Liver (tissue), 3 donors: ENCODE data around the gene HOXB4.

Experiments
- EGR1 ChIP-seq, 2 donors: IDR thresholded peaks; 2 replicates each; pipeline ENCODE4 v1.6.1; 2016 to 2018; ENCODE audit warnings: antibody characterized with exemption in 2 of 2, low read depth in 2 of 2
- GABPA ChIP-seq, 2 donors: IDR thresholded peaks in 1 of 2; conservative IDR thresholded peaks in 1 of 2; 2 replicates each; pipeline ENCODE4 v1.6.1; 2016; ENCODE audit warnings: antibody characterized with exemption in 2 of 2, mild to moderate bottlenecking in 1 of 2, moderate library complexity in 1 of 2
- TAF1 ChIP-seq: conservative IDR thresholded peaks from 2 replicates; pipeline ENCODE4 v1.6.1; 2016; ENCODE audit warnings: antibody characterized with exemption, mild to moderate bottlenecking
- YY1 ChIP-seq: IDR thresholded peaks from 2 replicates; pipeline ENCODE4 v1.6.1; 2016; ENCODE audit warnings: antibody characterized with exemption, mild to moderate bottlenecking
- TF ChIP-seq, protein P1 (sequence below): fragments of 150-350 bp; IDR thresholded peaks from 2 replicates; pipeline ENCODE4 v1.5.1; 2017; ENCODE audit warnings: improper control_type of control experiment, low read depth, low read length; ENCODE audit not compliant: missing input control
- TF ChIP-seq, protein P2 (sequence below): IDR thresholded peaks from 2 replicates; pipeline ENCODE4 v1.6.1; 2016; ENCODE audit warnings: antibody characterized with exemption
- donor health status: healthy.
- donor health status: healthy.

DNA sequence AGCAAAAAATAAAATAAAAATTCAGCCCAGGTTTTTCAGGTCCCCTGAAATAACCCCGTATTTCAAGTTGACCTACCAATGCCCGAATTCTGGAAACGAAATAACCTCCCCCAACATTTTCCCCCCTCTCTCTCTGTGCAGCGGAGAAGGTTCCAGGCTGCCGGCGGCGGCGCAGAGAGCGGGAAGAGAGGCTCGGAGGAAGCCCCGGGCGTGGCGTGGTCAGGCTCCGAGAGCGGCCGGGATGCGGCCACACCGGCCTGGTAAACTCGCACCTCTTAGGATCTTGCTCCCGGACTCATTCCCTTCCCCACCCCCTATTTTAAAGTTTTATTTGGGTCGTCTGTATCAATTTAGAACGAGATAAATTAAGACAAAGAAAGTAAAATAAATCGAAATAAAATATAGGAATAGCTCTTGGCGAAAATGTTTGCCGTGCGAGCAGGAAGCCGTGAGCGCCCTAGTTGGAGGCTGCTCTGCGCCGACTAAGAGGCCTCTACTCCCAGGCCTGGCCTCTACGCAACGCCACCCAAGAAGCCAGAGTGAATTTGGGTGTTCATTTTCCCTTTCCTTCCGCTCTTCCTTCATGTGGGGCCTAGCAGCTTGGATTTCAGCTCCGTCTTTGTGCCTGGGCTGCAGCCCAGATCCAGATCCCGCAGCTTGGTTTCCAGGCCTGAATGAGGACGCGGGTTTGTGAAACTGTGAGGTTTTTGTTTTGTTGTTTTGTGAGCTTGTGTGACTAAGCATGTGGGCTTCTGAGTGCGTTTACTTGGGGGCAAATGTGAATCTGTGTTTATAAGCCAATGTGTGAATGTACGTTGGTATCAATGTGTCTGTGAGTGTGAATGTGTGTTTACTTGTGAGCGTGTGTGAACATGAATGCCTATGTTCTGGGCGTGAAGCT is 28.1 kb upstream of the HOXB4 start:
- no peak for TF ChIP-seq YY1
- no peak for TF ChIP-seq GABPA (IDR thresholded peaks at IDR 0.05 in 1 of 2, conservative IDR thresholded peaks at IDR 0.05 in 1 of 2)
- TF ChIP-seq, protein P1, sequence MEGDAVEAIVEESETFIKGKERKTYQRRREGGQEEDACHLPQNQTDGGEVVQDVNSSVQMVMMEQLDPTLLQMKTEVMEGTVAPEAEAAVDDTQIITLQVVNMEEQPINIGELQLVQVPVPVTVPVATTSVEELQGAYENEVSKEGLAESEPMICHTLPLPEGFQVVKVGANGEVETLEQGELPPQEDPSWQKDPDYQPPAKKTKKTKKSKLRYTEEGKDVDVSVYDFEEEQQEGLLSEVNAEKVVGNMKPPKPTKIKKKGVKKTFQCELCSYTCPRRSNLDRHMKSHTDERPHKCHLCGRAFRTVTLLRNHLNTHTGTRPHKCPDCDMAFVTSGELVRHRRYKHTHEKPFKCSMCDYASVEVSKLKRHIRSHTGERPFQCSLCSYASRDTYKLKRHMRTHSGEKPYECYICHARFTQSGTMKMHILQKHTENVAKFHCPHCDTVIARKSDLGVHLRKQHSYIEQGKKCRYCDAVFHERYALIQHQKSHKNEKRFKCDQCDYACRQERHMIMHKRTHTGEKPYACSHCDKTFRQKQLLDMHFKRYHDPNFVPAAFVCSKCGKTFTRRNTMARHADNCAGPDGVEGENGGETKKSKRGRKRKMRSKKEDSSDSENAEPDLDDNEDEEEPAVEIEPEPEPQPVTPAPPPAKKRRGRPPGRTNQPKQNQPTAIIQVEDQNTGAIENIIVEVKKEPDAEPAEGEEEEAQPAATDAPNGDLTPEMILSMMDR, result no peak
- no peak for TF ChIP-seq EGR1 (IDR thresholded peaks at IDR 0.05; ENCODE audit: low read depth in 2 of 2)
- TF ChIP-seq, protein P2, sequence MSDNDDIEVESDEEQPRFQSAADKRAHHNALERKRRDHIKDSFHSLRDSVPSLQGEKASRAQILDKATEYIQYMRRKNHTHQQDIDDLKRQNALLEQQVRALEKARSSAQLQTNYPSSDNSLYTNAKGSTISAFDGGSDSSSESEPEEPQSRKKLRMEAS, result no peak
- TF ChIP-seq TAF1, result no peak
